ENCODE data around the gene PRMT9. TPM values are rescaled to one million over a fixed set of nuclear protein-coding genes. Genes with fewer than 3 reads are reported as not detected.

PRMT9 gene
- total and polyA plus RNA-seq, 9 of the 15 experiments (the other 6 are each of a cell fraction or from before 2014, with no cell fraction given) = 3.5 to 15.6 (median 7.2) TPM

DNA sequence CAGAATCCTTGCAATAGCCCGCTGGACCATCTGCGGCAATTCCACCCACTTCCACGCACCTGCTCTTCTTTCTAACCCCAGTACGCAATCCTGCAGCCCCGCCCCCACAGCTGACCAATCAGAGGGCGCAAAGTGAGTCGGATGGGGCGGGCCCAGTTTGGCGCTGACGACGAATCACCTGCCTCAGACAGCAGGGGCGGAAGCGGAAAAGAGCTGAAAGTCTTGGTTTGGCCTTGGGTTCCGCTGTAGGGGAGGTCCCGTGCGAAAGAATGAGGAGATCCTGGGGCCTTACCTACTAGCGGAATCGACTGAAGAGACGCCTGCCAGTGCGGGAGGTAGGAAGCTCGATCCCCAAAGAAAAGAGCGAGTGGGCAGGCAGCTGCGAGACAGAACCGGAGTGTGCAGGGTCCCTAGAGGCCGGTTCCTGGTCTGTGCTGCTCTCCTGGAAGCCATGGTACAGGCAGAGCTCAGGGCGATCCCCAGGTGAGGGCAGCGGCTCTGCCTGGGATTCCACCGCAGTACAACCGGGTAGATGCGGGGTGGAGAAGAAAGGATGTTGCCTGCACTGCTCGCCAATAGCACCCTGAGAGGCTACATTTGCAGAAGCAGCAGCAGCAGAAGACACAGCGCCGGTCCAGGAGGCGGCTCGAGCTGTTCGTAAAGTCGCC lies 66.7 kb downstream of the PRMT9 start, which contains the start of gene TMEM184C (continued):
- TF ChIP-seq, protein P1, sequence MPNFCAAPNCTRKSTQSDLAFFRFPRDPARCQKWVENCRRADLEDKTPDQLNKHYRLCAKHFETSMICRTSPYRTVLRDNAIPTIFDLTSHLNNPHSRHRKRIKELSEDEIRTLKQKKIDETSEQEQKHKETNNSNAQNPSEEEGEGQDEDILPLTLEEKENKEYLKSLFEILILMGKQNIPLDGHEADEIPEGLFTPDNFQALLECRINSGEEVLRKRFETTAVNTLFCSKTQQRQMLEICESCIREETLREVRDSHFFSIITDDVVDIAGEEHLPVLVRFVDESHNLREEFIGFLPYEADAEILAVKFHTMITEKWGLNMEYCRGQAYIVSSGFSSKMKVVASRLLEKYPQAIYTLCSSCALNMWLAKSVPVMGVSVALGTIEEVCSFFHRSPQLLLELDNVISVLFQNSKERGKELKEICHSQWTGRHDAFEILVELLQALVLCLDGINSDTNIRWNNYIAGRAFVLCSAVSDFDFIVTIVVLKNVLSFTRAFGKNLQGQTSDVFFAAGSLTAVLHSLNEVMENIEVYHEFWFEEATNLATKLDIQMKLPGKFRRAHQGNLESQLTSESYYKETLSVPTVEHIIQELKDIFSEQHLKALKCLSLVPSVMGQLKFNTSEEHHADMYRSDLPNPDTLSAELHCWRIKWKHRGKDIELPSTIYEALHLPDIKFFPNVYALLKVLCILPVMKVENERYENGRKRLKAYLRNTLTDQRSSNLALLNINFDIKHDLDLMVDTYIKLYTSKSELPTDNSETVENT (CRISPR knock-in tag; IDR thresholded peaks at IDR 0.05) = no peak
- TF ChIP-seq, protein P2, sequence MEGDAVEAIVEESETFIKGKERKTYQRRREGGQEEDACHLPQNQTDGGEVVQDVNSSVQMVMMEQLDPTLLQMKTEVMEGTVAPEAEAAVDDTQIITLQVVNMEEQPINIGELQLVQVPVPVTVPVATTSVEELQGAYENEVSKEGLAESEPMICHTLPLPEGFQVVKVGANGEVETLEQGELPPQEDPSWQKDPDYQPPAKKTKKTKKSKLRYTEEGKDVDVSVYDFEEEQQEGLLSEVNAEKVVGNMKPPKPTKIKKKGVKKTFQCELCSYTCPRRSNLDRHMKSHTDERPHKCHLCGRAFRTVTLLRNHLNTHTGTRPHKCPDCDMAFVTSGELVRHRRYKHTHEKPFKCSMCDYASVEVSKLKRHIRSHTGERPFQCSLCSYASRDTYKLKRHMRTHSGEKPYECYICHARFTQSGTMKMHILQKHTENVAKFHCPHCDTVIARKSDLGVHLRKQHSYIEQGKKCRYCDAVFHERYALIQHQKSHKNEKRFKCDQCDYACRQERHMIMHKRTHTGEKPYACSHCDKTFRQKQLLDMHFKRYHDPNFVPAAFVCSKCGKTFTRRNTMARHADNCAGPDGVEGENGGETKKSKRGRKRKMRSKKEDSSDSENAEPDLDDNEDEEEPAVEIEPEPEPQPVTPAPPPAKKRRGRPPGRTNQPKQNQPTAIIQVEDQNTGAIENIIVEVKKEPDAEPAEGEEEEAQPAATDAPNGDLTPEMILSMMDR (IDR thresholded peaks at IDR 0.05 in 2 of 3, conservative IDR thresholded peaks at IDR 0.05 in 1 of 3; ENCODE audit: insufficient read depth in 2 of 3, low read depth in 1 of 3, low read length in 3 of 3) = 0 out of 6 replicates have a peak, but pooled peaks of 1 of the 3 experiments have one; percentile 17
- TF ChIP-seq MIER1 (IDR thresholded peaks at IDR 0.05; ENCODE audit: low read depth) (no peak), ILK (tag; IDR thresholded peaks at IDR 0.05; ENCODE audit: borderline replicate concordance, low read depth) (no peak), IFI16 (CRISPR knock-in tag; IDR thresholded peaks at IDR 0.05) (no peak), PURB (CRISPR knock-in tag; IDR thresholded peaks at IDR 0.05; ENCODE audit: low read depth) (no peak), LCOR (CRISPR knock-in tag; IDR thresholded peaks at IDR 0.05) (peak; percentile 37; the same call in 1 of the 2 replicates), ZNF232 (CRISPR knock-in tag; IDR thresholded peaks at IDR 0.05) (no peak), TAF1 (IDR thresholded peaks at IDR 0.05; ENCODE audit: control insufficient read depth, extremely low read depth, insufficient read depth, low read length, severe bottlenecking) (peak; percentile 52), ATF1 (CRISPR knock-in tag; IDR thresholded peaks at IDR 0.05) (no peak), ATF1 (tag; IDR thresholded peaks at IDR 0.05) (peak; percentile 67; the same call in 1 of the 2 replicates), ZNF354B (CRISPR knock-in tag; IDR thresholded peaks at IDR 0.05) (no peak), ZBTB7A (IDR thresholded peaks at IDR 0.05; ENCODE audit: borderline replicate concordance, control insufficient read depth, low read depth, low read length) (no peak), HOXB6 (CRISPR knock-in tag; IDR thresholded peaks at IDR 0.05; ENCODE audit: borderline replicate concordance) (no peak), ETV1 (tag; conservative IDR thresholded peaks at IDR 0.05; ENCODE audit: low read depth) (0 out of 2 replicates have a peak, but pooled peaks have one; percentile 8), PRDM10 (IDR thresholded peaks at IDR 0.05; ENCODE audit: partially characterized antibody) (no peak)
- TF ChIP-seq, protein P3, sequence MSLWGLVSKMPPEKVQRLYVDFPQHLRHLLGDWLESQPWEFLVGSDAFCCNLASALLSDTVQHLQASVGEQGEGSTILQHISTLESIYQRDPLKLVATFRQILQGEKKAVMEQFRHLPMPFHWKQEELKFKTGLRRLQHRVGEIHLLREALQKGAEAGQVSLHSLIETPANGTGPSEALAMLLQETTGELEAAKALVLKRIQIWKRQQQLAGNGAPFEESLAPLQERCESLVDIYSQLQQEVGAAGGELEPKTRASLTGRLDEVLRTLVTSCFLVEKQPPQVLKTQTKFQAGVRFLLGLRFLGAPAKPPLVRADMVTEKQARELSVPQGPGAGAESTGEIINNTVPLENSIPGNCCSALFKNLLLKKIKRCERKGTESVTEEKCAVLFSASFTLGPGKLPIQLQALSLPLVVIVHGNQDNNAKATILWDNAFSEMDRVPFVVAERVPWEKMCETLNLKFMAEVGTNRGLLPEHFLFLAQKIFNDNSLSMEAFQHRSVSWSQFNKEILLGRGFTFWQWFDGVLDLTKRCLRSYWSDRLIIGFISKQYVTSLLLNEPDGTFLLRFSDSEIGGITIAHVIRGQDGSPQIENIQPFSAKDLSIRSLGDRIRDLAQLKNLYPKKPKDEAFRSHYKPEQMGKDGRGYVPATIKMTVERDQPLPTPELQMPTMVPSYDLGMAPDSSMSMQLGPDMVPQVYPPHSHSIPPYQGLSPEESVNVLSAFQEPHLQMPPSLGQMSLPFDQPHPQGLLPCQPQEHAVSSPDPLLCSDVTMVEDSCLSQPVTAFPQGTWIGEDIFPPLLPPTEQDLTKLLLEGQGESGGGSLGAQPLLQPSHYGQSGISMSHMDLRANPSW (CRISPR knock-in tag; IDR thresholded peaks at IDR 0.05) = no peak

Data from K562 (cell line).